GM19463 (cell line): ENCODE data around the gene VEGFA.

Experiments used
- ATAC-seq: cut with Tn5 transposase; IDR thresholded peaks from one replicate; pipeline ENCODE4 v1.9.1; 2021; ENCODE audit warnings: mild to moderate bottlenecking, moderate library complexity; ENCODE audit not compliant: unreplicated experiment

VEGFA gene

DNA sequence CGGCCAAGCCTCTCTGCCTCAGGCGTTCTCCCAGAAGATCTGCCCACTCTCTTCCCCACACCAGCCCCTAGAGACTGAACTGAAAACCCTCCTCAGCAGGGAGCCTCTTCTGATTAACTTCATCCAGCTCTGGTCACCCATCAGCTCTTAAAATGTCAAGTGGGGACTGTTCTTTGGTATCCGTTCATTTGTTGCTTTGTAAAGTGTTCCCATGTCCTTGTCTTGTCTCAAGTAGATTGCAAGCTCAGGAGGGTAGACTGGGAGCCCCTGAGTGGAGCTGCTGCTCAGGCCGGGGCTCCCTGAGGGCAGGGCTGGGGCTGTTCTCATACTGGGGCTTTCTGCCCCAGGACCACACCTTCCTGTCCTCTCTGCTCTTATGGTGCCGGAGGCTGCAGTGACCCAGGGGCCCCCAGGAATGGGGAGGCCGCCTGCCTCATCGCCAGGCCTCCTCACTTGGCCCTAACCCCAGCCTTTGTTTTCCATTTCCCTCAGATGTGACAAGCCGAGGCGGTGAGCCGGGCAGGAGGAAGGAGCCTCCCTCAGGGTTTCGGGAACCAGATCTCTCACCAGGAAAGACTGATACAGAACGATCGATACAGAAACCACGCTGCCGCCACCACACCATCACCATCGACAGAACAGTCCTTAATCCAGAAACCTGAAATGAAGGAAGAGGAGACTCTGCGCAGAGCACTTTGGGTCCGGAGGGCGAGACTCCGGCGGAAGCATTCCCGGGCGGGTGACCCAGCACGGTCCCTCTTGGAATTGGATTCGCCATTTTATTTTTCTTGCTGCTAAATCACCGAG, 14.2 kb downstream of the VEGFA start:
- no peak for ATAC-seq

DNA sequence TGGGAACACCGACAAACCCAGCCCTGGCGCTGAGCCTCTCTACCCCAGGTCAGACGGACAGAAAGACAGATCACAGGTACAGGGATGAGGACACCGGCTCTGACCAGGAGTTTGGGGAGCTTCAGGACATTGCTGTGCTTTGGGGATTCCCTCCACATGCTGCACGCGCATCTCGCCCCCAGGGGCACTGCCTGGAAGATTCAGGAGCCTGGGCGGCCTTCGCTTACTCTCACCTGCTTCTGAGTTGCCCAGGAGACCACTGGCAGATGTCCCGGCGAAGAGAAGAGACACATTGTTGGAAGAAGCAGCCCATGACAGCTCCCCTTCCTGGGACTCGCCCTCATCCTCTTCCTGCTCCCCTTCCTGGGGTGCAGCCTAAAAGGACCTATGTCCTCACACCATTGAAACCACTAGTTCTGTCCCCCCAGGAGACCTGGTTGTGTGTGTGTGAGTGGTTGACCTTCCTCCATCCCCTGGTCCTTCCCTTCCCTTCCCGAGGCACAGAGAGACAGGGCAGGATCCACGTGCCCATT, 15.3 kb downstream of the VEGFA start:
- ATAC-seq, result no peak

DNA sequence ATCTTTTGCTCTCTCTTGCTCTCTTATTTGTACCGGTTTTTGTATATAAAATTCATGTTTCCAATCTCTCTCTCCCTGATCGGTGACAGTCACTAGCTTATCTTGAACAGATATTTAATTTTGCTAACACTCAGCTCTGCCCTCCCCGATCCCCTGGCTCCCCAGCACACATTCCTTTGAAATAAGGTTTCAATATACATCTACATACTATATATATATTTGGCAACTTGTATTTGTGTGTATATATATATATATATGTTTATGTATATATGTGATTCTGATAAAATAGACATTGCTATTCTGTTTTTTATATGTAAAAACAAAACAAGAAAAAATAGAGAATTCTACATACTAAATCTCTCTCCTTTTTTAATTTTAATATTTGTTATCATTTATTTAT, 15.9 kb downstream of the VEGFA start:
- ATAC-seq, result no peak

- ATAC-seq, result no peak
Measured at GRCh38 chr6:43786664-43787329, 16.8 kb downstream of the VEGFA start.

DNA sequence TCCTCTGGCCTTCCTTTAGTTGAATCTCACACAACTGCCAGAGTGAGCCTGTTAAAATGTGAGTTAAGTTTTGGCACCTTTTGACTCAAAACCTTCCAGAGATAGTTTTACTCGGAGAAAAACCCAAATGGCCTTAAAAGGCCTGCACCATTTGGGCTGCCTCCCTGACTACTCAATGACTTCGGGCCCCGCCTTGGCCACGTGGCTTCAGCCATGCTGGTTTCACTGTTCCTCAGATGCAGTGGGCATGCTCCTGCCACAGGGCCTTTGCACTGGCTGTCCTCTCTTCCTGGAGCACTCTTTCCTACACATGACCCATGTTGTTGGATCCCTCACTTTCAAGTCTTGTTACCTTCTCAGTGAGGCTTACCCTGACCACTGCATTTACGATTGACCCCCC, 18.3 kb downstream of the VEGFA start:
- no peak for ATAC-seq

DNA sequence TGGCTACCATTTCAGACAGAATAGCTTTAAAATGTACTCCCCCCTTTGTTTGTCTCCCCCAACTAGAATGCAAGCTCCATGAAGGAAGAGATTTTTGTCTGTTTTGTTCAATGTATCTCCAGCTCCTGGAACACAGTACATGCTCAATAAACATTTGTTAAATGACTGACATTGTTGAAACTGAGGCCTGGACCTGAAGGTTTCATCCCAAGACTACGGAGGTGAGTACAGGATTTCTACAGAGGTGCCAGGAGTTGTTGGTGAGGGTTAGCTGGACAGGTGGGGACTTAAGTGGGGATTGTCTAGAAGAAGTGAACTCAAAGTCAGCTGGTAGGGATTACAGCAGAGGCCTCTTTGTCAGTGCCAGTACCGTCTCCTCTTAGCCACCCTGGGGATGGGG, 19.4 kb downstream of the VEGFA start:
- ATAC-seq, result no peak

- no peak for ATAC-seq
Measured at GRCh38 chr6:43790031-43790430, 20.0 kb downstream of the VEGFA start.

DNA sequence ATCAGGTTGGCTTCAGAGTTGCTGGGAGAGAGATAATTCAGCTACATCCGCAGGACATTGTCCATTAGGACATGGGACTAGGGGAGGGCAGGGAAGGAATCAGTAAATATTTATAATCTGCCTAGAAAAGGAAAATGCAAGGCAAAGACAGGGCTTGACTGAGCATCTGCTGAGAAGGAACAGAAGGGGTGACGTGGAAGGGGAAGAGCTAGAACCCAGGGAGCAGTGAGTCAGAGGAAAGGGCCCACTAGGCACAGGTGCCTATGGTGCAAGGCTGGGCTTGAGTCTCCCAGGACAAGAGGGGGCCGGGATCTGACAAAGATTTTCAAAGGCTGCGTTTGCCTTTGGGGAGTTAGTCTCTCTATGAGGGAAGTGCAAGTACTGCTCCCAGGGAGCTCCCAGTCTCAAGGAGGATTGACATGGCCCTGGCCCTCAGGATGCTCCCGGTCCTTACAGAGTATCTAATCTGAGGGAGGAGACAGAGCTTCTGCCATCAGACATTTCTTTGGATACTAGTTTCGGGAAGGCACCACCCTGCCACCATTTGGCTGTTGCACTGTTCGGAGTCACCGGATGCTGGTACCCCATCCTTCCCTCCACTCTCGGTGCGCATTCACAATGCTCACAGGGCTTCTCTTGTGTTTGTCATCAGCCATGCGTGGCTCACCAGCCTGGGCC, 21.9 kb downstream of the VEGFA start:
- no peak for ATAC-seq

GRCh38 chr6:43793154-43793874, 23.3 kb downstream of the VEGFA start:
- ATAC-seq, result no peak

GRCh38 chr6:43793875-43794242, 23.8 kb downstream of the VEGFA start:
- ATAC-seq, result no peak

GRCh38 chr6:43795421-43795820, 25.4 kb downstream of the VEGFA start:
- ATAC-seq, result no peak

- no peak for ATAC-seq
Measured at GRCh38 chr6:43796168-43796567, 26.2 kb downstream of the VEGFA start.

- ATAC-seq, result no peak
Measured at GRCh38 chr6:43796903-43797890, 27.2 kb downstream of the VEGFA start.

DNA sequence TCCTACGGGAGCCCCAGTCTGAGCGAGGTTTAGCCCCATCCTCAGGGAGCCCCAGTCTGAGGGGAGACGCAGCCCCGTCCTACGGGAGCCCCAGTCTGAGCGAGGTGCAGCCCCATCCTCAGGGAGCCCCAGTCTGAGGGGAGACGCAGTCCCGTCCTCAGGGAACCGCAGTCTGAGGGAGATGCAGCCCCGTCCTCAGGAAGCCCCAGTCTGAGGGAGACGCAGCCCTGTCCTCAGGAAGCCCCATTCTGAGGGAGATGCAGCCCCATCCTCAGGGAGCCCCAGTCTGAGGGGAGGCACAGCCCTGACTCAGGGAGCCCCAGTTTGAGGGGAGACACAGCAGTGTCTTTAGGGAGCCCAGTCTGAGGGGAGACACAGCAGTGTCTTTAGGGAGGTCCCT, 27.9 kb downstream of the VEGFA start:
- no peak for ATAC-seq

GRCh38 chr6:43798688-43799444, 28.9 kb downstream of the VEGFA start:
- peak; percentile 88 for ATAC-seq

- no peak for ATAC-seq
Measured at GRCh38 chr6:43799551-43800297, 29.7 kb downstream of the VEGFA start.

DNA sequence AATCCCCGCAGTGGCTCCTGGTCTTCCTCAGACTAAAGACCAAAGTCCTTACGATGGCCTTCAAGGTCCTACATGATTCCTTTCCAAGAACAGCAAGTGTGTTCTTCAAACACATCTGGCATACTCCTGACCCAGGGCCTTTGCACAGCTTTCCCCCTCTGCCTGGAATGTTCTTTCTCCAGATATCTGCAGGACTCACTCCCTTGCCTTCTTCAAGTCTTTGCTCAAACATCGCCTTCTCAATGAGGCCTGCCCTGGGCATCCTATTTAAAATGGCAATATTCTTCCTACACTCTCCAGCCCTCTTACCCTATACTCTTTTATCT, 30.2 kb downstream of the VEGFA start:
- no peak for ATAC-seq

DNA sequence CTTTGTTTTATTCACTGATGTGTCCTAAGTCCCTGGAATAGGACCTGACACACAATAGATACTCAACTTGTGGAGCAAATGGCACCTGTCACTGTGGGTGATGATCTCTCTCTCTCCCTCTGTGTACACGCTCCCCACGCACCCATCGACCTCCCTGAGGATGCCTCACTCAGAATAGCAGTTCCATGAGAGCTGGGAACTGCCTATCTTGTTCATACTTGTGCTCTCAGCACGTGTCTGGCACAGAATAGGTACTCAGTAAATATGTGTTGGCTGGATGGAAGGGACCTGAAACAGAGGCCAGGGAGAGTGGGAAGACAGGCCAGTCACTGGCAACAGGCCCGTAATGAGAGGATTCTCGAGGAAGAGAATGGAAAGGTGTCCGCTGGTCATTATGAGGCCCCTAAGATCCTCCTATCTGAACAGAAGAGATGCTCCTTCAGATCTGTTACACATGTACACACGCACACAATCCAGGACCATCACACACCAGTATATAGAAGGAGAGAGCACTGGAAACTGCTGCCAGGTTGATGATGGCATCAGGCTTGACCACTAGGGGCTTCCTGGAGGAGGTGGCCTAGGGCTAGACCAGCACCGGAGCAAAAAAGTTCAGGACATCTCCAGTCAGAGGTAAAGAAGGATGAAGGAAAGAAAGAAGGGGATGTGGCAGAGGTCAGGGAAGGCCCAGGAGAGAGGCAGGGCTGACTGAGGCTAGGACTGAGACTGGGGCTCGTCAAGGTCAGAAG, 30.9 kb downstream of the VEGFA start:
- no peak for ATAC-seq
